Measurements from ENCODE around the gene HAL. TPM values are rescaled to one million over a fixed set of nuclear protein-coding genes. Genes with fewer than 3 reads are reported as not detected.

The HAL gene
- total and polyA plus RNA-seq, 2 of the 13 experiments (the other 11 are each of a cell fraction or from before 2014, with no cell fraction given) = 0.89 to 37.8 TPM

GRCh38 chr12:95974358-95974757, 21.8 kb downstream of the HAL start (continued):
- TF ChIP-seq ZNF460 (CRISPR knock-in tag; IDR thresholded peaks at IDR 0.05; ENCODE audit: borderline replicate concordance) (no peak), MED1 (CRISPR knock-in tag; IDR thresholded peaks at IDR 0.05) (peak; percentile 98), BCL6 (CRISPR knock-in tag; IDR thresholded peaks at IDR 0.05) (peak; percentile 100), ZNF652 (CRISPR knock-in tag; IDR thresholded peaks at IDR 0.05; ENCODE audit: borderline replicate concordance, low read depth) (peak; percentile 68; the same call in 1 of the 2 replicates), KLF11 (CRISPR knock-in tag; IDR thresholded peaks at IDR 0.05) (no peak), ZNF160 (CRISPR knock-in tag; IDR thresholded peaks at IDR 0.05) (no peak), PLSCR1 (CRISPR knock-in tag; IDR thresholded peaks at IDR 0.05; ENCODE audit: borderline replicate concordance) (no peak), ZNF777 (CRISPR knock-in tag; IDR thresholded peaks at IDR 0.05) (no peak), ZMYM4 (CRISPR knock-in tag; IDR thresholded peaks at IDR 0.05) (0 out of 2 replicates have a peak, but pooled peaks have one; percentile 28), CHD4 (IDR thresholded peaks at IDR 0.05; ENCODE audit: borderline replicate concordance, low read length) (no peak), ZBTB10 (CRISPR knock-in tag; IDR thresholded peaks at IDR 0.05; ENCODE audit: borderline replicate concordance) (no peak), CREB1 (IDR thresholded peaks at IDR 0.05) (no peak), CREB1 (CRISPR knock-in tag; IDR thresholded peaks at IDR 0.05) (peak; percentile 79), HMG20B (CRISPR knock-in tag; conservative IDR thresholded peaks at IDR 0.05) (peak; percentile 75), SIN3A (IDR thresholded peaks at IDR 0.05; ENCODE audit: borderline replicate concordance, low read depth, low read length) (0 out of 2 replicates have a peak, but pooled peaks have one; percentile 4), NFE2L1 (CRISPR knock-in tag; IDR thresholded peaks at IDR 0.05; ENCODE audit: borderline replicate concordance) (no peak), ZNF703 (CRISPR knock-in tag; IDR thresholded peaks at IDR 0.05; ENCODE audit: borderline replicate concordance) (no peak), CEBPB (IDR thresholded peaks at IDR 0.05; ENCODE audit: borderline replicate concordance, low read depth, low read length) (peak; percentile 24; the same call in 1 of the 2 replicates), CHCHD3 (CRISPR knock-in tag; IDR thresholded peaks at IDR 0.05) (no peak), HDAC2 (CRISPR knock-in tag; IDR thresholded peaks at IDR 0.05) (peak; percentile 86; the same call in 1 of the 2 replicates), ZNF841 (CRISPR knock-in tag; IDR thresholded peaks at IDR 0.05; ENCODE audit: borderline replicate concordance) (no peak), SRSF1 (optimal IDR thresholded peaks at IDR 0.05; ENCODE audit: low read depth, low read length) (no peak), ZNF281 (CRISPR knock-in tag; IDR thresholded peaks at IDR 0.05; ENCODE audit: borderline replicate concordance) (no peak), NCOA2 (CRISPR knock-in tag; IDR thresholded peaks at IDR 0.05) (peak; percentile 97), ZNF337 (CRISPR knock-in tag; IDR thresholded peaks at IDR 0.05; ENCODE audit: borderline replicate concordance, low read depth) (no peak), REPIN1 (CRISPR knock-in tag; IDR thresholded peaks at IDR 0.05; ENCODE audit: borderline replicate concordance, low read depth) (0 out of 2 replicates have a peak, but pooled peaks have one; percentile 35)
